ENCODE data around the gene FAM13A.

FAM13A gene

GRCh38 chr4:88814043-88814617 is 242.9 kb downstream of the FAM13A start:
- DNase-seq (ENCODE audit: low read depth, low spot score), result peak; percentile 6

DNA sequence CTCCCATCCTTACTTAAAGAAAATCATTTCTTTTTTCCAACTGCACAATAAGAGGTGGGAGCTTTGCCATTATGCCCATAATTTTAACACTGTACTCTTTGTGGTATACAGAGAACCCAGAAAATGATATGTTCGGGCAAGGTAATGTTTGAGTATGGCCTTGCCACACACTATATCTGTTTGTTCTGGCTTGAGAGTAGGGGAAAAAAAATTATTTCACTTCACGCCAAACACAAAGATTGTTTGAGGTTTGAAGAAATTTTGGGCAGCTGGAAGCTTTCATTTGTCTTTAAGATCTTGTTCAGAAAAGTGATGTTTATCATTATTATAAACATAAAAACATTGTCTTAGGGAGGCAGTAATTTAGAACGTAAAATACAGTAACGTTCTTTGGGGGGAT is 244.0 kb downstream of the FAM13A start:
- no peak for DNase-seq (ENCODE audit: low read depth, low spot score)

- no peak for DNase-seq (ENCODE audit: low read depth, low spot score)
These were observed 244.6 kb downstream of the FAM13A start for GRCh38 chr4:88812420-88812819.

GRCh38 chr4:88811904-88812303 is 245.1 kb downstream of the FAM13A start:
- DNase-seq (ENCODE audit: low read depth, low spot score), result no peak

- DNase-seq (ENCODE audit: low read depth, low spot score), result no peak
These were observed 246.7 kb downstream of the FAM13A start for GRCh38 chr4:88810325-88810724.

DNA sequence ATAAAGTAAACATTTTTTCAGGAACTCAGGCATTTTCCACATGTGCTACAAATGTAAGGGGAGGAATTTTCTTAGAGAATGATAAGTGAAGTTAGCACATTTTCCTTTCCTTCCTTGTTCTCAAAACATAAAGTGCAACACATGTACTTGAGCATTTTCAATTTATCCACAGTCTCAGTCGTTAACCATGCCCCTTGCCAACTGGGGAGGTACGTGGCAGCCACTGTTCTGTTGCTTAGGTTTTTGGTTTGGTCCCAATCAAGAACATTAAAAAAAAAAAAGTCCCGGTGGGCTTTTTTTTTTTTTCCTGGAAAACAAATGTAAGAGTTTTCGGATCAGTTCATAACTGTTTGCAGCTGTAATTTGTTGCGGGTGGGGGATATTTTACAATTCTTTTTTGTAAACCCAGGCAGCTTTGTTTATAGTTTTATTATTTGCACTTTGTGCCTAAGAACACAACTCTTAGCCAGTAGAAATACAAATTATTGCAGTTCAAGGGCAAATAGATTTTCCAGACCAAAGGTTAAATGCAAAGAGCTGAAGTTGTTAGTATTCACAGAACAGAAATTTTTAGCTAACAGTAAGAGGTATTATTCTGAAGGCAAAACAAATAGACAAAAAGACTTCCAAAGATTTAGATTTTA is 247.3 kb downstream of the FAM13A start:
- no peak for DNase-seq (ENCODE audit: low read depth, low spot score)

DNA sequence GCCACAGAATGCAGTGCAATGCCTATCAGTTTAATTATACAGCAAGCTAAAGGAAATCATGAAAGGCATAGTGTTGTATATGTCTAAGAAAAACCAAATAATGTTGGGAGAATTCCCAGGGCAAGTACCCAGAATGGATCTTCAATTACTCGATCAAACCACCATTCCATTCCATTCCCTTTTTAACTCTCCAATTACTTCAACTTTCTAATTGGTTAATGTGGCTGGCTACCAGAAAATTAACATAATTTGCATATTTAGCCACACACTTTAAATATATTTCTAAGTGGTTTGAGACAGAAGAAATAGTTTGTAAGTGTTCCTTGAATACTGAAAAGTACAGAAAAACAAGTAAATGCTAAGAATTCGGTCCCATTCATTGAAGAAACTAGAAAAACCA is 247.9 kb downstream of the FAM13A start:
- no peak for DNase-seq (ENCODE audit: low read depth, low spot score)

- DNase-seq (ENCODE audit: low read depth, low spot score), result no peak
These were observed 249.5 kb downstream of the FAM13A start for GRCh38 chr4:88807499-88807898.

GRCh38 chr4:88804234-88804633 is 252.8 kb downstream of the FAM13A start:
- no peak for DNase-seq (ENCODE audit: low read depth, low spot score)

GRCh38 chr4:88803600-88804096 is 253.3 kb downstream of the FAM13A start:
- DNase-seq (ENCODE audit: low read depth, low spot score), result no peak

GRCh38 chr4:88802585-88803286 is 254.2 kb downstream of the FAM13A start:
- no peak for DNase-seq (ENCODE audit: low read depth, low spot score)

GRCh38 chr4:88802138-88802537 is 254.8 kb downstream of the FAM13A start:
- DNase-seq (ENCODE audit: low read depth, low spot score), result no peak

- DNase-seq (ENCODE audit: low read depth, low spot score), result no peak
These were observed 257.1 kb downstream of the FAM13A start for GRCh38 chr4:88799900-88800299.

DNA sequence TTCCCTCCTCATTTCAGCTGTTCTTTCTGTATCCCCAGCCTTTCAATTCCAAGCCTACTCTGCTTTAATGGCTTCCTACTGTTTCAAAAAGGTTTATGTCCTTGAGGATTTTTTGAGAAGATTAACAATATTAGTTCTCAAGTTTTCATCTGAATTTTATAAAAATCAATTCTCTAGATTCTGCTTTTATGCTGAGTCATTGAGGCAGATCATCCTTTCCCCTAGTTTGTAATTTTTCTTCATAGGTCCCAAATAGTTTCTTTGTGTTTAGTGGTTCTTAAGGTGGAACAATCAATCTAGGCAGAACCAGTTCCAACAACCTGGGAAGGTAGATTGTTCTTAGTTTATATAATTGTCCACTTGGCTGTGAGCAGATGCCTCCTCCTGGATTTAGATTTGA is 259.3 kb downstream of the FAM13A start:
- no peak for DNase-seq (ENCODE audit: low read depth, low spot score)

- no peak for DNase-seq (ENCODE audit: low read depth, low spot score)
These were observed 260.4 kb downstream of the FAM13A start for GRCh38 chr4:88796545-88796944.

DNA sequence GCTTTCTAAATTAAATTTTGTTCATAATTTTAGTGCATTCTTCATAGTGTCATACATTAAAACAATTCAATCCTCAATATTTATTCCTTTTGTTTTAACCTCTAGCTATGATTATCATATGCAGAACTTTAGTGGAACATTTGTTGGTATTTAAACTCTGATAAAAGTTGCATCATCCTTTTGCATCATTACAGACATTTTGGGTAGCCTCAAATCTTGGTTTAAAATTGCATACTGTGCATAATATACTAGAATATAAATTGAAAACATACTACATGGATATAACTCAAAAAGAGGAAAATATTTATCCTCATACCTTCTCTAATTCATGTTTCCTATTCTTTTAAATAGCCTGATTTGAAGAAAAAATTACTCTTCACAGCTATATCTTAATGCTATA is 262.0 kb downstream of the FAM13A start:
- DNase-seq (ENCODE audit: low read depth, low spot score), result no peak

DNA sequence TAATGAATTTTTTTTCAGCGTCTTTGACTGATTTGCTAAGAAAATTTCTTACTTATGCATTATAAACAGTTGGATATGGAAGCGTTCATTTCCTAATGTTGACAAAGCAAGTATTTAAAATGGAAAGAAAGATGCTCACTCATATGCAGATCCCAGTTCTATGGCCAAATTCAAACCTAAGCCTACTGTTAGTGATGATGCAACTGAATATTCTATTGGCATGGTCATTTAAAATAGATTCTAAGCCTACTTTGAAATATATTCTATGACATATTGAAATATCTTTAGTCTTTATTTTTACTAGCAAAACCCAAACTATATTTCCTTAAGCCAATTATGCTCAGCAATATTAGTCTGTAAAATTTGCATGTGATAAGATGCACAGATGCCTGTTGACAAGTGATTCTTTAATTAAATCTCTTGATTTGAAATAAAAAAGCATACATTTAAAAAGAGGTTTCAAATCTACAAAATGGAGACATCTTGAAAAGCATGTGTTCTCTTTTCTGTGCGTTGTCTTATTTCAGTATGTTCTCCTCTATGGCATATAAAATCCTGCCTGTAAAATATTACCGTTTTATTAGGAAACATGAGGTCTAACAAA is 262.8 kb downstream of the FAM13A start:
- no peak for DNase-seq (ENCODE audit: low read depth, low spot score)

- DNase-seq (ENCODE audit: low read depth, low spot score), result no peak
These were observed 263.5 kb downstream of the FAM13A start for GRCh38 chr4:88793475-88793874.

DNA sequence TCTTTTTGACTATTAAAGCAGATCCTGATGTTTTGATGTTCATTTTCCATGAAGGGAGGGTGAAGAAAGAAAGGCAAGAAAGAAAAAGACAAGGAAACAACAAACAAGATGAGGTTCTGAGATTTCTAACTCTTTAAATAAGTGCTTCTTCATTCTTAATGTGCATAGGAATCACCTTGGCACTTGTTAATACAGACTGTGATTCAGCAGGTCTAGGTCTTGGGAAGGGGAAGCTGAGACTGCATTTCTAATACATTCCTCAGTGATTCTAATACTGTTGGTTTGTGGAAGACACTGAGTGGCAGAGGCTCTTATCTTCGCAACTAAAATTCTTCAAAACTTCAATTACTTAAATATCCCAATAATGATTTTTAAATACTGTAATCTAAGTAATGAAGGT is 264.2 kb downstream of the FAM13A start:
- DNase-seq (ENCODE audit: low read depth, low spot score), result no peak

- DNase-seq (ENCODE audit: low read depth, low spot score), result peak; percentile 3
These were observed 264.7 kb downstream of the FAM13A start for GRCh38 chr4:88792268-88792781.

DNA sequence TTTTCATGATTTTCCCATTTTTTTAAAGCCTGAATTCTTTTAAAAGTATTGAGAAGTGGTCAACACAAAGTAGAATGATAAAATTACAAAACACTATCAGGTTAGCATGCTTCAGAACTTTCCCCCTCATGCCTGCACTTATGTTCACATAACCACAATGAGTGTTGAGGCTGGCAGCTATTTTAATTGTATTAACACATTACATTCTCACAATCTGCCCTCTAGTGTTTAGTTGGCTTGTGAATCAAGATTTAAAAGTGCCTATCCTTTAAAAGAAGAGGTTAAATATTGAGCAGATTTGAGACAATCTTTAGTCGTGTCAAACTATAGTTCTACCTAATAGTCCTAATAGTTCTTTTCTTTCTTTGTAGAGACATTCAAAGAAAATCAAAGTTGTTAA is 265.7 kb downstream of the FAM13A start:
- DNase-seq (ENCODE audit: low read depth, low spot score), result no peak

DNA sequence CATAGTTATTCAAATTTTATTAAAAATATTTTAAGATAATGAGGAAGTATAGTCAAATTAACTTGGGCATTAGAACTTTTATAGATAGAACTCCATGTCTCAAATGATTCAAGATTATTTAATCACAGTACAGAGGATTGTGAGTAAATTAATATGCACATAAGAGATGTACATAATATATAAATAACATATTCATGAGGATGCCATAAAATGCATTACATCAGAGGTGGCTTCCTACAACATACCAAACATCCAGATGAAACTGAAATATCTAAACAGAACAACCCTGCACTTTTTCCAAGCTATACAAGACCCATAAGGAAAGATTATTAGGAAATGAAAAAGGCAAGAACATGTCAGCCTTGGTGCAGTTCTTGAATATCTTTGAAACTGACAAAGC is 268.1 kb downstream of the FAM13A start:
- no peak for DNase-seq (ENCODE audit: low read depth, low spot score)
